K562 (cell line): ENCODE results near the gene CEMIP. TPM values are rescaled to one million over a fixed set of nuclear protein-coding genes. Genes with fewer than 3 reads are reported as not detected.
A peak's percentile ranks its signal among the peaks of the same experiment; 100 is the strongest.

ENCODE experiments used
- CBFA2T3 ChIP-seq: fragments of 450-650 bp; IDR thresholded peaks from 2 replicates; pipeline ENCODE4 v1.6.1; 2017
- COPS2 ChIP-seq: fragments of 450-650 bp; conservative IDR thresholded peaks from 2 replicates; pipeline ENCODE4 v1.6.1; 2016; ENCODE audit warnings: mild to moderate bottlenecking, moderate library complexity
- DMBX1 ChIP-seq: fragments of 250-450 bp; sonication (Bioruptor Pico); IDR thresholded peaks from 2 replicates; pipeline ENCODE4 v1.8.0; 2022; ENCODE audit warnings: inconsistent platforms, mild to moderate bottlenecking, moderate library complexity, borderline replicate concordance
- EHMT2 ChIP-seq: fragments of 450-650 bp; IDR thresholded peaks from 2 replicates; pipeline ENCODE4 v1.6.1; 2018; ENCODE audit warnings: antibody characterized with exemption
- ETV5 ChIP-seq: sonication (generic); formaldehyde crosslinking; IDR thresholded peaks from 2 replicates; pipeline ENCODE4 v1.4.0; 2020; ENCODE audit warnings: low read depth, mild to moderate bottlenecking, missing genetic modification reagents
- GATA2 ChIP-seq: sonication (generic); formaldehyde crosslinking; IDR thresholded peaks from 2 replicates; pipeline ENCODE4 v1.4.0; 2020; ENCODE audit warnings: mild to moderate bottlenecking, missing genetic modification reagents
- HINFP ChIP-seq: fragments of 450-650 bp; conservative IDR thresholded peaks from 2 replicates; pipeline ENCODE4 v1.6.1; 2016; ENCODE audit warnings: missing genetic modification characterization, low read depth, mild to moderate bottlenecking, control low read depth, missing compliant biosample characterization
- JUND ChIP-seq, 2 experiments: IDR thresholded peaks; 2 replicates in 1 of 2; 3 replicates in 1 of 2; pipeline ENCODE4 v1.6.1; 2011; ENCODE audit warnings: borderline replicate concordance in 2 of 2, low read depth in 2 of 2, low read length in 2 of 2, improper control_type of control experiment in 1 of 2, missing biosample characterization in 1 of 2, missing genetic modification characterization in 1 of 2, missing genetic modification reagents in 1 of 2
- KLF10 ChIP-seq: fragments of 250-450 bp; sonication (Bioruptor Pico); IDR thresholded peaks from 2 replicates; pipeline ENCODE4 v1.6.1; 2021; ENCODE audit warnings: matching md5 sums
- MYBL2 ChIP-seq, 2 experiments: fragments of 450-650 bp in 1 of 2; sonication (generic) in 1 of 2; formaldehyde crosslinking in 1 of 2; IDR thresholded peaks; 2 replicates each; pipeline versions ENCODE4 v1.6.1 to v1.8.1; 2017 to 2022; ENCODE audit warnings: borderline replicate concordance in 1 of 2, inconsistent platforms in 1 of 2, low read depth in 1 of 2, mild to moderate bottlenecking in 1 of 2, missing genetic modification reagents in 1 of 2, moderate library complexity in 1 of 2
- NONO ChIP-seq, 2 experiments: fragments of 200-400 bp in 1 of 2; fragments of 450-650 bp in 1 of 2; formaldehyde crosslinking in 1 of 2; IDR thresholded peaks; 2 replicates each; pipeline ENCODE4 v1.6.1; 2017; ENCODE audit warnings: low read depth in 2 of 2, mild to moderate bottlenecking in 2 of 2, moderate library complexity in 2 of 2, low read length in 1 of 2
- POLR2AphosphoS5 ChIP-seq: IDR thresholded peaks from 2 replicates; pipeline ENCODE4 v1.6.1; 2011; ENCODE audit warnings: mild to moderate bottlenecking, low read depth, low read length, moderate library complexity; ENCODE audit not compliant: control insufficient read depth, insufficient read depth
- POLR2B ChIP-seq: fragments of 450-650 bp; IDR thresholded peaks from 2 replicates; pipeline ENCODE4 v1.6.1; 2018; ENCODE audit warnings: low read depth; ENCODE audit not compliant: partially characterized antibody
- RAD51 ChIP-seq: fragments of 450-650 bp; IDR thresholded peaks from 2 replicates; pipeline ENCODE4 v1.7.1; 2016; ENCODE audit warnings: low read depth, mild to moderate bottlenecking, borderline replicate concordance
- RCOR1 ChIP-seq, 2 experiments: IDR thresholded peaks; 2 replicates each; pipeline ENCODE4 v1.6.1; 2012; ENCODE audit warnings: low read depth in 2 of 2, low read length in 2 of 2, borderline replicate concordance in 1 of 2, improper control_type of control experiment in 1 of 2
- SMARCC2 ChIP-seq: fragments of 450-650 bp; IDR thresholded peaks from 2 replicates; pipeline ENCODE4 v1.6.1; 2017; ENCODE audit warnings: antibody characterized with exemption, moderate library complexity, mild to moderate bottlenecking, low read depth
- SPI1 ChIP-seq: IDR thresholded peaks from 2 replicates; pipeline ENCODE4 v1.6.1; 2011; ENCODE audit warnings: low read depth, low read length, control low read depth, borderline replicate concordance
- ZEB2 ChIP-seq: fragments of 450-650 bp; IDR thresholded peaks from 2 replicates; pipeline ENCODE4 v1.6.1; 2016
- ZFP36 ChIP-seq: fragments of 150-350 bp; IDR thresholded peaks from 2 replicates; pipeline ENCODE4 v1.6.1; 2018; ENCODE audit warnings: low read length, low read depth; ENCODE audit not compliant: partially characterized antibody
- ZNF217 ChIP-seq: sonication (generic); formaldehyde crosslinking; IDR thresholded peaks from 2 replicates; pipeline ENCODE4 v1.8.0; 2022; ENCODE audit warnings: mild to moderate bottlenecking, missing genetic modification reagents
- polyA plus RNA-seq, 8 experiments: library from polyadenylated mRNA; depleted of rRNA in 4 of 8; stranded (reverse) in 5 of 8; unstranded in 3 of 8; fragments of >200 nt; fragmentation: Nextera tagmentation in 2 of 8; fragmentation: Illumina TruSeq in 1 of 8; extraction: Ambion mirVana in 2 of 8; extraction: Trizol in 1 of 8; gene quantifications; 2 replicates each; pipeline versions ENCODE4 v1.2.1 to v1.2.3, GENCODE V29; 2011 to 2014; ENCODE audit warnings: inconsistent platforms in 1 of 8, missing spikeins in 1 of 8
- total RNA-seq, 7 experiments: library from RNA; depleted of rRNA in 6 of 7; stranded (reverse); fragments of >200 nt in 6 of 7; fragmentation: Illumina TruSeq in 2 of 7; extraction: Trizol in 2 of 7; gene quantifications; 2 replicates each; pipeline versions ENCODE4 v1.2.1 to v1.2.3, GENCODE V29; 2011 to 2021; ENCODE audit warnings: low replicate concordance in 1 of 7
- TF ChIP-seq, protein P1 (sequence below): fragments of 450-650 bp; formaldehyde crosslinking; IDR thresholded peaks from 2 replicates; pipeline ENCODE4 v1.4.0; 2020; ENCODE audit warnings: mild to moderate bottlenecking, moderate library complexity
- TF ChIP-seq, protein P2 (sequence below): sonication (generic); formaldehyde crosslinking; IDR thresholded peaks from 2 replicates; pipeline ENCODE4 v1.8.1; 2022; ENCODE audit warnings: missing genetic modification reagents
- TF ChIP-seq, protein P3 (sequence below): fragments of 450-650 bp; IDR thresholded peaks from 2 replicates; pipeline ENCODE4 v1.6.1; 2017; ENCODE audit warnings: mild to moderate bottlenecking, moderate library complexity

Gene CEMIP
- total and polyA plus RNA-seq, 9 of the 15 experiments (the other 6 are each of a cell fraction or from before 2014, with no cell fraction given) = 0.33 TPM; not detected in 8

DNA sequence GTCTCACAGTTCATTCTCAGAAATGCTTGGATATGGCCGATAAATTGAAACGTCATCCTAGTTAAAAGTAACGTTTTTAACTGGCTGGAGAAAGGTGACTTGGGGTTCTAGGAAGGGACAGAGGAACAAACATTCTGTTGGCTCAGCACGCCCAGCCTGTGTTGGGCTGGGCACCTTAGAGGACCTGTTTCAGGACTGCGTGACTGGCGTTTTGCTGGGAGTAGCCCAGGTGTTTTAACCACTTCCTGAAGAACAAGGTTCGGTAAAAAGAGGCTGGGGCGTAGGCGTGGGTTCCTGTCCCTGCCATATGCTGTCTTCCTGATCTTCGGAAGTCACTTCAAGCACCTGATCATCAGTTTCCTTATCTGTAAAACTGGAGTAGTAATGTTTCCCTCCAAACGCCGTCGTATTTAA, 220.5 kb downstream of the CEMIP start (continued):
- TF ChIP-seq ETV5 (CRISPR knock-in tag) = no peak
- no peak for TF ChIP-seq ZFP36
- no peak for TF ChIP-seq GATA2 (CRISPR knock-in tag)
- peak; percentile 53 for TF ChIP-seq POLR2B
- TF ChIP-seq SMARCC2 = no peak
- peak; percentile 42 for TF ChIP-seq CBFA2T3
- no peak for TF ChIP-seq NONO (IDR thresholded peaks at IDR 0.05; ENCODE audit: low read depth in 2 of 2, low read length in 1 of 2)
- TF ChIP-seq, protein P1, sequence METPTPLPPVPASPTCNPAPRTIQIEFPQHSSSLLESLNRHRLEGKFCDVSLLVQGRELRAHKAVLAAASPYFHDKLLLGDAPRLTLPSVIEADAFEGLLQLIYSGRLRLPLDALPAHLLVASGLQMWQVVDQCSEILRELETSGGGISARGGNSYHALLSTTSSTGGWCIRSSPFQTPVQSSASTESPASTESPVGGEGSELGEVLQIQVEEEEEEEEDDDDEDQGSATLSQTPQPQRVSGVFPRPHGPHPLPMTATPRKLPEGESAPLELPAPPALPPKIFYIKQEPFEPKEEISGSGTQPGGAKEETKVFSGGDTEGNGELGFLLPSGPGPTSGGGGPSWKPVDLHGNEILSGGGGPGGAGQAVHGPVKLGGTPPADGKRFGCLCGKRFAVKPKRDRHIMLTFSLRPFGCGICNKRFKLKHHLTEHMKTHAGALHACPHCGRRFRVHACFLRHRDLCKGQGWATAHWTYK (CRISPR knock-in tag) = no peak
- TF ChIP-seq MYBL2 (IDR thresholded peaks at IDR 0.05; ENCODE audit: low read depth) = peak; percentile 34; the same call in 1 of the 2 replicates
- TF ChIP-seq MYBL2 (CRISPR knock-in tag; IDR thresholded peaks at IDR 0.05; ENCODE audit: borderline replicate concordance) = no peak
- TF ChIP-seq, protein P2, sequence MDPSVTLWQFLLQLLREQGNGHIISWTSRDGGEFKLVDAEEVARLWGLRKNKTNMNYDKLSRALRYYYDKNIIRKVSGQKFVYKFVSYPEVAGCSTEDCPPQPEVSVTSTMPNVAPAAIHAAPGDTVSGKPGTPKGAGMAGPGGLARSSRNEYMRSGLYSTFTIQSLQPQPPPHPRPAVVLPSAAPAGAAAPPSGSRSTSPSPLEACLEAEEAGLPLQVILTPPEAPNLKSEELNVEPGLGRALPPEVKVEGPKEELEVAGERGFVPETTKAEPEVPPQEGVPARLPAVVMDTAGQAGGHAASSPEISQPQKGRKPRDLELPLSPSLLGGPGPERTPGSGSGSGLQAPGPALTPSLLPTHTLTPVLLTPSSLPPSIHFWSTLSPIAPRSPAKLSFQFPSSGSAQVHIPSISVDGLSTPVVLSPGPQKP = no peak
- TF ChIP-seq SPI1 = peak; percentile 36; the same call in 1 of the 2 replicates
- no peak for TF ChIP-seq COPS2
- peak; percentile 88 for TF ChIP-seq ZEB2
- TF ChIP-seq ZNF217 = no peak
- TF ChIP-seq POLR2AphosphoS5 = peak; percentile 56
- 0 out of 2 replicates have a peak, but pooled peaks have one; percentile 7 for TF ChIP-seq JUND (IDR thresholded peaks at IDR 0.05; ENCODE audit: borderline replicate concordance, low read depth, low read length)
- TF ChIP-seq JUND (tag; IDR thresholded peaks at IDR 0.05; ENCODE audit: borderline replicate concordance, low read depth, low read length) = no peak
- TF ChIP-seq, protein P3, sequence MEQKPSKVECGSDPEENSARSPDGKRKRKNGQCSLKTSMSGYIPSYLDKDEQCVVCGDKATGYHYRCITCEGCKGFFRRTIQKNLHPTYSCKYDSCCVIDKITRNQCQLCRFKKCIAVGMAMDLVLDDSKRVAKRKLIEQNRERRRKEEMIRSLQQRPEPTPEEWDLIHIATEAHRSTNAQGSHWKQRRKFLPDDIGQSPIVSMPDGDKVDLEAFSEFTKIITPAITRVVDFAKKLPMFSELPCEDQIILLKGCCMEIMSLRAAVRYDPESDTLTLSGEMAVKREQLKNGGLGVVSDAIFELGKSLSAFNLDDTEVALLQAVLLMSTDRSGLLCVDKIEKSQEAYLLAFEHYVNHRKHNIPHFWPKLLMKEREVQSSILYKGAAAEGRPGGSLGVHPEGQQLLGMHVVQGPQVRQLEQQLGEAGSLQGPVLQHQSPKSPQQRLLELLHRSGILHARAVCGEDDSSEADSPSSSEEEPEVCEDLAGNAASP = no peak
- no peak for TF ChIP-seq DMBX1 (CRISPR knock-in tag)
- TF ChIP-seq KLF10 = no peak
- no peak for TF ChIP-seq HINFP (tag)
- TF ChIP-seq EHMT2 = no peak
- TF ChIP-seq RAD51 = no peak
- no peak for TF ChIP-seq RCOR1 (IDR thresholded peaks at IDR 0.05; ENCODE audit: borderline replicate concordance in 1 of 2, low read depth in 2 of 2, low read length in 2 of 2)
